Activated CD4-positive, CD25-positive, alpha-beta regulatory T cell treated with anti-CD3 and anti-CD28 coated beads, Interleukin-2, amount 50 U/mL, for 16 hours (primary cell): ENCODE results near the gene NLRP14.

Experiments used
- DNase-seq: peaks from one replicate; pipeline ENCODE4 v3.0.0-alpha.2; 2020; ENCODE audit warnings: low read depth, low spot score

NLRP14 gene

GRCh38 chr11:7057641-7058040 lies 37.4 kb downstream of the NLRP14 start:
- DNase-seq: no peak

GRCh38 chr11:7060868-7061267 lies 40.6 kb downstream of the NLRP14 start:
- no peak for DNase-seq

GRCh38 chr11:7062534-7062933 lies 42.3 kb downstream of the NLRP14 start:
- DNase-seq: no peak

- DNase-seq: no peak
These were observed 52.2 kb downstream of the NLRP14 start for GRCh38 chr11:7072401-7073028.

- DNase-seq: no peak
These were observed 56.8 kb downstream of the NLRP14 start for GRCh38 chr11:7077101-7077500.

- DNase-seq: no peak
These were observed 59.4 kb downstream of the NLRP14 start for GRCh38 chr11:7079545-7080135.

GRCh38 chr11:7080900-7081299 lies 60.6 kb downstream of the NLRP14 start:
- DNase-seq: no peak

- no peak for DNase-seq
These were observed 61.2 kb downstream of the NLRP14 start for GRCh38 chr11:7081441-7081840.

- no peak for DNase-seq
These were observed 68.6 kb downstream of the NLRP14 start, which contains the start of gene RBMXL2 for GRCh38 chr11:7088921-7089320. Gene RBMXL2, plus strand, starts transcription at chr11:7088998. Its CDS starts 123 bp downstream, at chr11:7089121.

- DNase-seq: no peak
These were observed 69.3 kb downstream of the NLRP14 start for GRCh38 chr11:7089328-7090251.

- DNase-seq: no peak
These were observed 78.1 kb downstream of the NLRP14 start for GRCh38 chr11:7098235-7098832.

GRCh38 chr11:7115780-7116179 lies 95.5 kb downstream of the NLRP14 start:
- no peak for DNase-seq

GRCh38 chr11:7116370-7116769 lies 96.1 kb downstream of the NLRP14 start:
- DNase-seq: no peak
